NT2/D1 (cell line): Measurements from ENCODE around the gene GDF2.

Experiments used
- YY1 ChIP-seq: IDR thresholded peaks from 2 replicates; pipeline ENCODE4 v1.6.1; 2011; ENCODE audit not compliant: insufficient read length, insufficient read depth
- ZNF274 ChIP-seq: IDR thresholded peaks from 2 replicates; pipeline ENCODE4 v1.6.1; 2011; ENCODE audit warnings: mild to moderate bottlenecking, low read depth, low read length

DNA sequence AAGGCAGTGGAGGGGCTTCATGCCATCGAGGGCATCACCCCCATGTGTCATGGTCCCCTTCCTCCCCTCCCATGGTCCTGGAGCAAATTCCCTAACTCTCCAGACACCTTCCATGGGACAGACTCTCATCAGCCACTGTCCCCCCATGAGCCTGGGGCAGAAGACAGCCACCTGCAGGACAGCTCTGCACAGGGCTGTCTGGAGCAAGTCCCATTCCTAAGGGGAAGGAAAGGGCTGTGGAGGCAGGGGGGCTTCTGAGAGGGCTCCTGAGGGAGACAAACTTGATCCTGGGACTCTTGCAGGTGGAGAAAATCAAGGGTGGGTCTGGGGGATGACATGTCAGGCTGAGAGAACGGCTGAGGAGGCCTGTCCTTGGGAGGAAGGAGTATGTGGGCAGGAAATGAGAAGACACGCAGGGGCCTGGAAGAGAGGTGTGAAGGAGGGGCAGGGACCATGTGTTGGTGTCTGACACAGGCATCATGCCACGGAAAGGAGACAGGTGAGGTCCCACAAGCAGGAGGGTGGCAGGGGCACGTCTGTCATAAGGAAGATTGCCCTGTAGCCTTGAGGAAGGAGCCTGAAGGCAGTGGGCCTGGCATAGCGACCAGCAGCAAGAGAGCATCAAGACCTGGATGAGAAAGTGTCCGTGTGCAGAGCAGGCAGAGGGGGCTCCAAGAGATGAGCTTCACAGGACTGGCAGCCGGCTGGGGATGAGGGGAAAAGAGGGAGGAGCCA, 36.7 kb upstream of the GDF2 start:
- TF ChIP-seq YY1 (no peak), ZNF274 (no peak)
